Aorta (tissue), 5 donors: ENCODE measurements around the gene SLC26A1. TPM values are rescaled to one million over a fixed set of nuclear protein-coding genes. Genes with fewer than 3 reads are reported as not detected.
"Not testable (repeated sequence)": the region's sequence is repeated elsewhere in the genome, so short reads cannot be mapped to it uniquely, and the experiment has no call there.

Experiments
- ATAC-seq: fragments of 200-7000 bp; cut with Tn5 transposase; one replicate; pipeline ENCODE4 v1.9.1; 2022; ENCODE audit warnings: moderate library complexity; ENCODE audit not compliant: low FRiP score
- DNase-seq, 2 donors: peaks; one replicate each; pipeline ENCODE4 v3.0.0-alpha.2; 2020
- H3K27ac ChIP-seq, 2 donors: one replicate each; pipeline ENCODE4 v1.5.1; 2013; ENCODE audit warnings: low read length in 2 of 2, mild to moderate bottlenecking in 2 of 2, moderate library complexity in 2 of 2, control low read depth in 1 of 2, inconsistent platforms in 1 of 2, low read depth in 1 of 2
- H3K27me3 ChIP-seq, 2 donors: one replicate each; pipeline ENCODE4 v1.6.1; 2013; ENCODE audit warnings: control low read depth in 1 of 2, low read length in 1 of 2, mild to moderate bottlenecking in 1 of 2, moderate library complexity in 1 of 2; ENCODE audit not compliant: insufficient read depth in 2 of 2, control insufficient read depth in 1 of 2
- H3K36me3 ChIP-seq, 2 donors: one replicate each; pipeline ENCODE4 v1.6.1; 2013; ENCODE audit warnings: control low read depth in 1 of 2, low read length in 1 of 2, mild to moderate bottlenecking in 1 of 2; ENCODE audit not compliant: insufficient read depth in 2 of 2, control insufficient read depth in 1 of 2
- H3K4me1 ChIP-seq, 2 donors: one replicate each; pipeline ENCODE4 v1.6.1; 2013; ENCODE audit warnings: low read length in 2 of 2, control low read depth in 1 of 2, mild to moderate bottlenecking in 1 of 2, moderate library complexity in 1 of 2; ENCODE audit not compliant: insufficient read depth in 2 of 2, control insufficient read depth in 1 of 2
- H3K4me3 ChIP-seq, 2 donors: one replicate each; pipeline ENCODE4 v1.5.1; 2013; ENCODE audit warnings: low read length in 2 of 2, control low read depth in 1 of 2, mild to moderate bottlenecking in 1 of 2
- H3K9me3 ChIP-seq: one replicate; pipeline ENCODE4 v1.6.1; 2013; ENCODE audit warnings: mild to moderate bottlenecking, low read length; ENCODE audit not compliant: control insufficient read depth
- WGBS, 2 donors: extraction: QIAGEN DNeasy Blood & Tissue Kit; methylation state at CpG; one replicate each; pipeline ENCODE4 v1.1.7; 2013; 5-methylcytosine and 5-hydroxymethylcytosine counted together
- intact Hi-C, 2 donors: fragments of 100-400 bp; cut with DNase I; formaldehyde crosslinking; loops; one replicate each; pipeline versions ENCODE4 v1.14.2 to v1.15.0; 2022
- polyA plus RNA-seq, 2 donors: library from polyadenylated mRNA; stranded (reverse); fragments of 200-250 nt; gene quantifications; one replicate each; pipeline ENCODE4 v1.2.3, GENCODE V29; 2013
- total RNA-seq, 2 donors: library from RNA; stranded (reverse); fragmentation: NEBNext Ultra II Directional; extraction: Animal tissue kit (Norgen Biotek cat#: 25700); gene quantifications; one replicate each; pipeline ENCODE4 v1.2.1, GENCODE V29; 2021
- donor health status: healthy with polysubstance abuse.
- donor health status: Bipolar disorder and iron deficiency.
- donor health status: DM: no; HTN: no; CAD: no.
- donor health status: DM: no; HTN: no; CAD: no.
- donor health status: DM: yes; HTN: yes; CAD: no.

The SLC26A1 gene
- total and polyA plus RNA-seq, 4 donors, result 0.38 to 0.87 (median 0.45) TPM; not detected in 1

DNA sequence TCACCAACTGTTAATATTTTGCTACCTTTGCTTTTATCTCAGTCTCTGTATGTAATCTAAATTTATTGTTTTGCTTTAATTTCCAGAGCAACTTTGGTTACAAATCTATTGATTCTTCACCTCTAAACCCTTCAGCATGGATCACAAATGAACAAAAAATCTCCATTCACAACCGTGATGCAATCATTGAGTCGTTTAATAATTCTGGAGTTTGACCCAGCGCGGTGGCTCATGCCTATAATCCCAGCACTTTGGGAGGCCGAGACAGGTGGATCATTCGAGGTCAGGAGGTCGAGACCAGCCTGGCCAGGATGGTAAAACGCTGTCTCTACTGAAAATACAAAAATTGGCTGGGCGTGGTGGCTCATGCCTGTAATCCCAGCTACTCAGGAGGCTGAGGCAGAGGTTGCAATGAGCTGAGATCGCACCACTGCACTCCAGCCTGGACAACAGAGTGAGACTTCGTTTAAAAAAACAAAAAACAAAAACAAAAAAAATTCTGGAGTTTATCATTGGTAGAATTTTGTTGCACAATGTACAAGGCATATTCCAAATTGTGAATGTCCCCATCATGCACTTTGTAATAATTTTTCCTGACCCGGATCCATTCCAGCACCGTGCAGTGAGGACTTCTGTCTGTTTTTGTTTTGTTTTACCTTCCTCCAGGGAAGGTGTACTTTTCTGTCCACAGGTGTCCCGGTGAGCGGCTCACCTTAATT, 8.7 kb downstream of the SLC26A1 start:
- ATAC-seq (no peak), DNase-seq (no peak)
- no peaks in the 10 kb centered on the region for H3K4me1 ChIP-seq
- no peaks in the 10 kb centered on the region for H3K9me3 ChIP-seq
- no peak overlapping the region for H3K27ac ChIP-seq
- WGBS, 2 donors, result 89 to 92% methylated on average over 15 of the region's 15 CpGs
- no peaks in the 10 kb centered on the region for H3K36me3 ChIP-seq
- no peaks in the 10 kb centered on the region for H3K27me3 ChIP-seq
- intact Hi-C loops, result loop anchor here in 1 of 2 donors (5.0 kb wide), 1 partner anchor 52 kb away; the partner anchor contains the start of genes GAK and TMEM175
- H3K4me3 ChIP-seq, result no peak overlapping the region

DNA sequence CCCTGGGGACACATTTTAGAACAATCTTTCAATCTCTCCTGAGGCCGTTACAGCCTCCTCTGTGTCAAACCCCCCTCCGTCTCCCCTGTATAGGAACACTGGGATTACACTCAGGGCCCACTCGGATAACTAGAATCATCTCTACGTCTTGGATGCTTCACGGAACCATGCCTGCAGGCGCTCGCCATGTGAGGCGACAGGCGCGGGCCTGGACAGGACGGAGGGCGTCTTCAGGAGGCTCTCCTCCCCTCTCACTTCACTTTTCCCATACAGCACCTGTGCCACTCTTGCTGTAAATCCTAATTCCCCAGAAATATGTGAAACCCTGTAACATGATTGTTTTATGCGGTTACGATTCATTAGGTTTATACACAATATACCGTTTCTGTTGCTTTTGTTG, 10.4 kb downstream of the SLC26A1 start:
- H3K4me1 ChIP-seq, result no peaks in the 10 kb centered on the region
- intact Hi-C loops, result no loop called here
- DNase-seq (no peak), ATAC-seq (no peak)
- WGBS, 2 donors, result 94 to 96% methylated on average over 15 of the region's 15 CpGs
- no peaks in the 10 kb centered on the region for H3K9me3 ChIP-seq
- no peaks in the 10 kb centered on the region for H3K27me3 ChIP-seq
- no peak overlapping the region for H3K4me3 ChIP-seq
- no peaks in the 10 kb centered on the region for H3K36me3 ChIP-seq
- H3K27ac ChIP-seq, result no peak overlapping the region

DNA sequence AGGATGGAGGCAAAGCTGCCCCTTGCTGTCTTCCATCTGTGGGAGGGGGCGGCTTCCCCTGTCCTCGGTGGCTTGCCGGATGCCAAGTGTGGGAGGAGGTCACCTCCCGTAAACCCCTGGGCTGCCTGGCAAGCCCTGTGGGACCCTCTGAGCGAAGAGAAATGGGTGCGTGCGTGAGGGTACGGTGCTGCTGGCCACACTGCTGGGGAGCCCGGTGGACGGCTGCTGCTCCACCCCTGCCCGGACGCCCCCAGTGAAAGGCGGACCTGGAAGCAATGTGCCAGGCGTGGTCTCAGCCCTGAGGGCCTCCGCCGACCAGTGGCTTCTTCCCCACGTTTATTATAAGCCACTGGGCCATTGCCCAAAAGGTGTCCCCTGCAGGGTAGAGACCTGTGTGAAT, 10.9 kb downstream of the SLC26A1 start:
- Histone ChIP-seq H3K27me3 (no peaks in the 10 kb centered on the region), H3K27ac (no peak overlapping the region), H3K36me3 (no peaks in the 10 kb centered on the region), H3K4me1 (no peaks in the 10 kb centered on the region), H3K9me3 (no peaks in the 10 kb centered on the region), H3K4me3 (no peak overlapping the region)
- no peak for ATAC-seq
- intact Hi-C loops, result no loop called here
- DNase-seq, result no peak
- 93 to 94% methylated on average over 17 of the region's 17 CpGs for WGBS, 2 donors

DNA sequence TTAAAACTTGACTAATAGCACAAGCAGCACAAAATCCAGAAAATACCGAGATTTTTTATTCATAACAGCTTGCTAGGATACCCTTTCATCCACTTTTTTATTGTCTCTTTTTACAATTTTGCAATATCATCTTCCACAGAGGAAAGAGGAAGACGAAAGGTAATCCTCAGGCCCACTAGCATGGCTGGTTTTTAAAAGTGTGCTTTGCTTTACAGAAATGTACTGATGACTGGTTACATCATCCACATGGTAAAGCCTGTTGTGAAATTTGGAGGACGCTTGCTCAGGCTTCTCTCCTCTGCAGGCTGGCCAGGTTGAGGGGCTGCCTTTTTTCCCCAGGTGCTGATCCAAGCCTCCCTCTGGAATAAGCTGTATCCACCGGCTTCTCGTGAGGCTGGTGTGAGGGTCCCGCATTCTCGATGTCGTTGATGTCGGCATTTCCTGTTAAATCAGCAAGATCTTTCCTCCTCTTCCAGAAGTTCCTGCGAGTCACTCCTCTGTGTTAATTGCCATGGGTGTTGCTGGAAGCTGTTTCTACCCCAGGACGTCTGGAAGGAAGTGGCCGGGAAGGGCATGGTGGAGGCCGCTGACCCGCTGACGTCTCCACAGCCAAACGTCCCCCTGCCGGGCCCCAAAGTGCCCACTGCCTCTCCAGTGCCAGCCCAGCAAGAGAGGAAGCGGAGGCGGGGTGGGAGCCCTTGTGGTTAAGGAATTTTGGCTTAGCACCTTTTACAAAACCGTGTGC, 14.1 kb downstream of the SLC26A1 start:
- Histone ChIP-seq H3K4me3 (no peak overlapping the region), H3K36me3 (no peaks in the 10 kb centered on the region), H3K27ac (no peak overlapping the region), H3K9me3 (no peaks in the 10 kb centered on the region), H3K27me3 (no peaks in the 10 kb centered on the region), H3K4me1 (no peaks in the 10 kb centered on the region)
- intact Hi-C loops, result no loop called here
- DNase-seq (no peak), ATAC-seq (no peak)
- WGBS, 2 donors, result 60 to 67% methylated on average over 20 of the region's 20 CpGs

DNA sequence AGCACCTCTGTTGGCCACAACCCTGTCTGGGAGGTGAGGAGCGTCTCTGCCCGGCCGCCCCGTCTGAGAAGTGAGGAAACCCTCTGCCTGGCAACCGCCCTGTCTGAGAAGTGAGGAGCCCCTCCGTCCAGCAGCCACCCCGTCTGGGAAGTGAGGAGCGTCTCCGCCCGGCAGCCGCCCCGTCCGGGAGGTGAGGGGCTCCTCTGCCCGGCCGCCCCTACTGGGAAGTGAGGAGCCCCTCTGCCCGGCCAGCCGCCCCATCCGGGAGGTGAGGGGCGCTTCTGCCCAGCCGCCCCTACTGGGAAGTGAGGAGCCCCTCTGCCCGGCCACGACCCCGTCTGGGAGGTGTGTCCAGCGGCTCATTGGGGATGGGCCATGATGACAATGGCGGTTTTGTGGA, 17.2 kb downstream of the SLC26A1 start:
- H3K4me3 ChIP-seq, intact Hi-C loops, H3K9me3 ChIP-seq, H3K36me3 ChIP-seq, H3K27ac ChIP-seq, ATAC-seq, H3K27me3 ChIP-seq, H3K4me1 ChIP-seq, DNase-seq: not testable (repeated sequence)
- 95 to 99% methylated on average over 12 to 25 of the region's 25 CpGs for WGBS, 2 donors

DNA sequence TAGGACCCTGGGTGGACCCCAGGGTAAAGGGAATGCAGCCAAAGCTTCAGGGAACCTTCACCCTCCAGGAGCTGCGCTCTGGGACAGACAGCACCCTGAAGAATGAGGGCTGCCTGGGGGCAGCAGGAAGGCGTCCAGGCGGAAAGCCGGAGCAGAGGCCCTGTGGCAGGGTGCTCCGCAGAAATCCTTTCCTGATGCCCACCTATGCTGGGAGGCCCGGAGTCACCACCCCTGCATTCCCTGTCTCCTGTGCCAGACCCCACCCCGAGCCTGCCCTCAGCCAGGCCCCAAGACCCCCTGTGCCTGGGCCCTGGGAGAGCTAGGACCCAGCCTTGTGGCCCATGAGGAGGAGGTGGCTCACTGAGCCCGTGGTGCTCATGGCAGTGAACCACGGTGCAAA, 18.5 kb downstream of the SLC26A1 start:
- no peaks in the 10 kb centered on the region for H3K36me3 ChIP-seq
- no peak overlapping the region for H3K27ac ChIP-seq
- no peaks in the 10 kb centered on the region for H3K4me1 ChIP-seq
- H3K27me3 ChIP-seq, result no peaks in the 10 kb centered on the region
- intact Hi-C loops, result loop anchor here in 1 of 2 donors (5.0 kb wide), 1 partner anchor 42 kb away; the partner anchor contains the start of genes GAK and TMEM175
- ATAC-seq (no peak), DNase-seq (no peak)
- 93 to 94% methylated on average over 9 of the region's 9 CpGs for WGBS, 2 donors
- H3K9me3 ChIP-seq, result no peaks in the 10 kb centered on the region
- H3K4me3 ChIP-seq, result no peak overlapping the region

DNA sequence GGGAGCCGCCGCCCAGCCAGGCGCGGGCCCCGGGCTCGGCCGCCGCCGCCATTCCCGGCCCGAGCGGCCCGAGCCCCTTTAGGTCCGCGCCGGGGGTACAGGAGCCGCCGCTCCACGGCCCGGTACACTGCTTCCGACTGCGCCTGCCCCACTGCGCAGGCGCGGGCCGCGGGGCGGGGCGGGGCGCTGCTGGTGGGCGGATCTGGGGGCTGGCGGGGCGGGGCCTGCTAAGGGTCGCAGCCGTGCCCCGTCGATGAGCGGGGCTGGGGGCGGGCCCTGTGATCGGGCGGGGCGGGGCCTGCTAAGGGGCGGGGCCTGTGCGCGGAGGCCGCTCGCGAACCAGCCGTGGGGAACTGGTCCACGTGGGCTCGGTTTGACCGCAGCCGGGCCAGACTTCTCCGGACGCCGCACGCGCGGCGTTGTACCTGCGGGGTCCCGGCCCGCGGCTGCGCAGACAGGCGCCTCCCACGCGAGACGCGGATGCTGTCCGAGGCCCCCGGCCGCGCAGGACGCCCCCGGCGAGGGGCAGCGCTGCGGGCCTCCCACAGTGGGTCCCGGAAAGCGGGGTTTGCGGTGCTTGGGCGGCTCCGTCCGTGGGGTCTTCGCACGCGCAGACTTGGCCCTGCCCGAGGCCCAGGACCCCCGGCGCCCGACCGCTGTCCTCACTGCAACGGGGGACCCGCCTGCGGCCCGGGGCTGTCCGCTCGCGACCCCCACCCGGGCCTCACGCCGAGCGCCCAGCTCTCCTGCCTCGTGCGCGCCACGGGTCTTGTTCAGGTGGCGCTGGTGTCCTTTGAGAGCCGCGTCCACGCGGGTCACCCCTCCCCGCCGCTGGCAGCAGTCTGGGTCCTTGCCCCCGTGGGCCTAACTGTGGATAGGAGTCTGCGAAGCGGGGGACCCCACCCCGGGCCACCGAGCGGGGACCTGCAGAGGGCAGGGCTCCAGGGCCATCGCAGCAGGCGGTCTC, 19.5 kb downstream of the SLC26A1 start, which contains the start of gene DGKQ:
Gene DGKQ (minus strand): TSS at position 139 of the 967 bp plus-strand sequence. CDS start 87 bp downstream, at position 52.
- WGBS, 2 donors, result 23 to 25% methylated on average over 93 to 123 of the region's 123 CpGs
- H3K36me3 ChIP-seq, result no peaks in the 10 kb centered on the region
- no peaks in the 10 kb centered on the region for H3K4me1 ChIP-seq
- ATAC-seq (peak; percentile 97), DNase-seq (peak; percentile 90 to 97)
- intact Hi-C loops, result loop anchor here in 1 of 2 donors (5.0 kb wide), 1 partner anchor 41 kb away; the partner anchor contains the start of genes GAK and TMEM175
- no peaks in the 10 kb centered on the region for H3K9me3 ChIP-seq
- no peak within 1 kb of the TSS for H3K27ac ChIP-seq
- H3K27me3 ChIP-seq, result no peaks in the 10 kb centered on the region
- peak within 1 kb of the TSS; percentile 70 to 90 for H3K4me3 ChIP-seq
